ENCODE results near the gene PTBP3. TPM values are rescaled to one million over a fixed set of nuclear protein-coding genes. Genes with fewer than 3 reads are reported as not detected.

Gene PTBP3
- total RNA-seq, 1 donor from 2014 or later, result 108 TPM

DNA sequence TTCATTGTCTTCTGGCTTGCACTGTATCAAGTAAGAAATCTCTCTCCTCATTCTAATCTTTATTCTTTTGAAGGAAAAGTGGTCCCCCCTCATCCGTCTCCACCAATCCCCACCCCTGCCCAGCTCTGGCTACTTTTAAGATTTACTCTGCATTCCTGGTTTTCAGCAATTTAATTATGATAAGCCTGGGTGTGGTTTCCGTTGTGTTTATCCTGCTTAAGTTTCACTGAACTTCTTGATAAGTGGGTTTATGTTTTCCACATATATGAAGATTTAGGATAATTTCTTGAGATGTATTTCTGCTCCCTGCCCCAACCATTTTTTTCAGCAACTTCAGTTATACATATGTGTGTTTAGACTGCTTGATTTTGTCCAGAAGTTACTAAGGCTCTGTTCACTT, 46.5 kb downstream of the PTBP3 start:
- DNase-seq (ENCODE audit: low read depth), result no peak
- Mint-ChIP-seq H3K9me3 (ENCODE audit: unreplicated experiment) (peaks cover 5% of the 10 kb centered on the region), H3K36me3 (ENCODE audit: low read depth, unreplicated experiment) (peaks cover 30% of the 10 kb centered on the region), H3K4me3 (ENCODE audit: unreplicated experiment) (no peak overlapping the region), H3K27ac (ENCODE audit: unreplicated experiment) (no peak overlapping the region), H3K4me1 (ENCODE audit: low read depth, unreplicated experiment) (peaks cover 5% of the 10 kb centered on the region), H3K27me3 (ENCODE audit: low read depth, unreplicated experiment) (no peaks in the 10 kb centered on the region)
- Histone ChIP-seq H3K9me3 (ENCODE audit: insufficient read depth, low read depth, low read length) (peaks cover 6% of the 10 kb centered on the region), H4K20me1 (ENCODE audit: insufficient read depth, low read length) (peaks cover 37% of the 10 kb centered on the region), H3K36me3 (ENCODE audit: insufficient read depth, low read length) (no peaks in the 10 kb centered on the region), H3K4me2 (ENCODE audit: low read length) (no peak overlapping the region), H3K27me3 (ENCODE audit: insufficient read depth, low read length) (no peaks in the 10 kb centered on the region), H3K9ac (ENCODE audit: low read length) (no peak overlapping the region), H2AFZ (ENCODE audit: low read depth, low read length) (no peak overlapping the region), H3K79me2 (ENCODE audit: insufficient read depth, low read length) (peaks cover 31% of the 10 kb centered on the region), H3K27ac (ENCODE audit: low read depth, low read length) (no peak overlapping the region), H3K4me1 (ENCODE audit: insufficient read depth, low read length) (no peaks in the 10 kb centered on the region), H3K4me3 (ENCODE audit: insufficient read depth, low read depth, low read length) (no peak overlapping the region)
- FAIRE-seq, result no peak
- TF ChIP-seq CTCF (IDR thresholded peaks at IDR 0.05; ENCODE audit: insufficient read depth, low read depth, low read length) (no peak), EZH2 (IDR thresholded peaks at IDR 0.05; ENCODE audit: insufficient read depth, low read length) (no peak)

- Histone ChIP-seq H3K79me2 (ENCODE audit: insufficient read depth, low read length) (peaks cover 28% of the 10 kb centered on the region), H4K20me1 (ENCODE audit: insufficient read depth, low read length) (peaks cover 24% of the 10 kb centered on the region)
Measured at GRCh38 chr9:112285056-112285455, 48.4 kb downstream of the PTBP3 start.

More at GRCh38 chr9:112285056-112285455, 48.4 kb downstream of the PTBP3 start:
- Histone ChIP-seq H3K4me2 (ENCODE audit: low read length) (no peak overlapping the region), H3K36me3 (ENCODE audit: insufficient read depth, low read length) (no peaks in the 10 kb centered on the region), H2AFZ (ENCODE audit: low read depth, low read length) (no peak overlapping the region), H3K4me1 (ENCODE audit: insufficient read depth, low read length) (no peaks in the 10 kb centered on the region), H3K9me3 (ENCODE audit: insufficient read depth, low read depth, low read length) (peaks cover 6% of the 10 kb centered on the region), H3K9ac (ENCODE audit: low read length) (no peak overlapping the region), H3K27ac (ENCODE audit: low read depth, low read length) (no peak overlapping the region), H3K27me3 (ENCODE audit: insufficient read depth, low read length) (no peaks in the 10 kb centered on the region), H3K4me3 (ENCODE audit: insufficient read depth, low read depth, low read length) (no peak overlapping the region)
- Mint-ChIP-seq H3K36me3 (ENCODE audit: low read depth, unreplicated experiment) (peaks cover 33% of the 10 kb centered on the region), H3K9me3 (ENCODE audit: unreplicated experiment) (peaks cover 5% of the 10 kb centered on the region), H3K4me1 (ENCODE audit: low read depth, unreplicated experiment) (peaks cover 5% of the 10 kb centered on the region), H3K4me3 (ENCODE audit: unreplicated experiment) (no peak overlapping the region), H3K27ac (ENCODE audit: unreplicated experiment) (no peak overlapping the region), H3K27me3 (ENCODE audit: low read depth, unreplicated experiment) (no peaks in the 10 kb centered on the region)
- TF ChIP-seq CTCF (IDR thresholded peaks at IDR 0.05; ENCODE audit: insufficient read depth, low read depth, low read length), result no peak
- no peak for TF ChIP-seq EZH2 (IDR thresholded peaks at IDR 0.05; ENCODE audit: insufficient read depth, low read length)
- DNase-seq (ENCODE audit: low read depth), result no peak
- FAIRE-seq, result no peak

Data from astrocyte (in vitro differentiated cells and primary cell).